COLO668 (cell line): ENCODE results near the gene SEPTIN6.
A peak's percentile ranks its signal among the peaks of the same experiment; 100 is the strongest.
"Not testable (repeated sequence)": the region's sequence is repeated elsewhere in the genome, so short reads cannot be mapped to it uniquely, and the experiment has no call there.

ENCODE experiments used
- DNase-seq: peaks from one replicate; lab custom pipeline; 2025; ENCODE audit not compliant: unreplicated experiment; lab: John Stamatoyannopoulos, UW

The SEPTIN6 gene

DNA sequence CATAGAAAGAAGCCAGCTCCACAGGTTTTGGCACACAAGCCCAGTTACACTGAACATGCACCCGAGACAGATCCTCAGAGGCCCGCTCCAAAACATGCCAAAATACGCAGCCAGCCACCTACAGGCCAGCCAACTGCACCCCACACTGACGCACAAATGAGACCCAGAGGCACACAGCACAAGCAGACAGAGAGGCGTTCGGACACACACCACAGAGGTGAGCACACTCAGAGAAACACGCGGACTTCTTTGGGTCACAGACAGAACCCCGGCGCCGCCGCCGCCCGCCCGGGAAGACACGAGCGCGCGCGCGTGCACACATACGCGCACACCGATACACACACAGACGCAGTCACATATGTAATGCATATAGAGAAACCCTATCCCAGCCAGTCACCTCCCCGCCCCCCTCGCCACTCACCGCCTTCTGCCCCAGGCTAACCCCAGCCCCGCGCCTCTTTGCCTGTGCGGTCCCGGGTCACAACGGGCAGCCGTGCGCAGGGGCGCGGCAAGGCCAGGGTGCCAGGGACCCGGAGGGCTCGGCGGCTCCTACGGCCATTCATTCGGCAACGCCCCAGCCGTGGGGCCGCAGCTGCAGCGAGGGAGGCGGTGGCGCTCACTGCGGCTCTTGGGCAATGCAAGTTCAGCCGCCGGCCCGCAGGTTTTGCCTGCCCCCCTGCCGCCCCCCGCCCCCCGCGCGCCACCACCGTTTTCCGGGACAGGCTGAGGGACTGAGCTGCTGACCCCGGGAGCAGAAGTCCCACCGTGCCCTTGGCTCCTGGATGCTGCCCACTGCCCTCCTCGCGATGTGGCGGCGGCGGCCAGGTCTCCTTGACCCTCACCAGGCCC lies 553 bp downstream of the SEPTIN6 start:
- DNase-seq, result peak; percentile 36

DNA sequence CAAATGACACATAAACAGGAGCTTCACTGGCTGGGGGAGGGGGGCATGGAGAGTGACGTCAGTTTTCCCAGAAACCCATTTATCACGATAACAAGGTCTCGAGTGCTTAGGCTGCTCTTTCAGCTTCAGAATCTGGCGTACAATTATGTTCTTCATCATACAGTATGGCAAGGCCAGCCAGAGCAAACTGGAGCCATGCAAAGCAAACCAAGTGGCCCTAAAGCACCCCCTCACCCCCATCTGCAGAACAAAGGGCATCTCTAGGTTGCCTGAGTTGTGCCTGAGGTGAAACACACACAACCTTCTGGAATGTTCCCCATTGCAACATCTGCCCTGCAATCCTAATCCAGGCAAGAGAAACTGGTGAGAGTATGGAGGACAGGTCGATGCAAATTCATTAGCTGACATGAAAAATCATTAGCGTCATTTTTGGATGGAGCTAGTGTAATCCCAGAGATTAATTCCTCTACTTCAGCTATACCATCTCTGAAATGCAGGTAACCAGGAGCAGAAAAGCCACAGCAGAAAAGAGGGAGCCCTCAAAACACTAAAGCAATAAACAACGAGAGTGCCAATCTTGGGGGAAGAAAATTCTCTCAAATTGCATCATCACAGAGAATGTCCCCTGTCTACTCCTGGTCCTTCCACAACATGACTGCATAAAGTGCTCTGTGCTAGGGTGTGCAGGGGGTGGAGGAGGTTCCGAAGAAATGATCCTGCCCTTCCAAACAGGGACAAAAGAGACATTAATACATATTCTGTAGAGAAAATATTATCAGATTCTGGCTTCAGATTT lies 1.8 kb downstream of the SEPTIN6 start:
- no peak for DNase-seq

DNA sequence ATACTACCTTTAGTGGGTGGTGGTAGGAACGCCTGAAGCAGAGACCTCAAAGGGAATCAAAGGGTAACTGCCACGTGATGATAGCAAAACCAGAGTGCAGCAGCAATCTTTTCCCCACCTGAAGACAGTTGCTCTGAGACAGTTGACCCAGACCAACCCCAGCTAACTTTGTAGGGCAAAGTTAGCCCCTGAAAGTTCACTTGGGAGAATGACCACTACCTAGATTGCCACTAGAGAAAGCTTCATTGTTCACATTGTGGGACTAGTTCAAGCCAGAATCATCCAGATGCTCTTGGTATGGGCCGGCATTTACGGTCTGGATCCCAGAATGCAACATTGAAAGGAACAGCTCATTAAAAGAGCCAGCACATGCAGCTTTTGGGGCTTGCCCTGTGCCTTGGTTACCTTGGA lies 4.1 kb downstream of the SEPTIN6 start:
- DNase-seq, result no peak

DNA sequence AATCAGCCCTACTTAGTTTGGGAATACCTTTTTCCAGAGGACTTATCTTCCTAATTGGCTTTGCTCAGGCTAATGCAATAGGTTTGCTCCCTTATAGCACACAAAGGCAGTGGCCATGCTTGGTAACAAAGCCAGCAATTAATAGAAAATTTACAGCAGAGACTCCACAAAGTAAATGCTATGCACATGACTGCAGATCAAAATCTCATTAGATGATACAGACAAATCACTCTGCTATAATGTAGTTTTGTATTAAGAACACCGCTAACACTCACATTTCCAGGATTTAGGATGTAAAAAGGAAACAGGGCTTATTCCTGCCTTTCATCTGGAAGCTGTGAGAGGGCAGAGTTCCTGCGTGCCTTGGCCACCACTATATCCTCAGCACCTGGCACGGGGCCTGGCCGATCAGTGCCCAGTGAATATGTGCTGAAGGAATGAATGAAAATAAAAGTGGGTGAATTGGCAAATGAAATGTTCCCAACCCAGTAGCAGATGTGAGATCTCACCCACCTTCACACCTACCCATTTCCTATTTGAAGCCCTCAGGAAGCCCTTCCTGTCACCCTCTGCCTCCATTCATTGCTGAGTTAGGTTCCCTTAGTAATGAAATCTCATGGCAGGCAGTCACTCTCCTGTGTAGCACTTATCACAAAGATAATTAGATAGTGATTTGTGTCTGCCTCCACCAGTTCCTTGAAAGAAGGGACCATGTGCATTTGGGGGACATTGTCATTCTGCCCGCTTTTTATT lies 5.1 kb downstream of the SEPTIN6 start:
- DNase-seq, result no peak

DNA sequence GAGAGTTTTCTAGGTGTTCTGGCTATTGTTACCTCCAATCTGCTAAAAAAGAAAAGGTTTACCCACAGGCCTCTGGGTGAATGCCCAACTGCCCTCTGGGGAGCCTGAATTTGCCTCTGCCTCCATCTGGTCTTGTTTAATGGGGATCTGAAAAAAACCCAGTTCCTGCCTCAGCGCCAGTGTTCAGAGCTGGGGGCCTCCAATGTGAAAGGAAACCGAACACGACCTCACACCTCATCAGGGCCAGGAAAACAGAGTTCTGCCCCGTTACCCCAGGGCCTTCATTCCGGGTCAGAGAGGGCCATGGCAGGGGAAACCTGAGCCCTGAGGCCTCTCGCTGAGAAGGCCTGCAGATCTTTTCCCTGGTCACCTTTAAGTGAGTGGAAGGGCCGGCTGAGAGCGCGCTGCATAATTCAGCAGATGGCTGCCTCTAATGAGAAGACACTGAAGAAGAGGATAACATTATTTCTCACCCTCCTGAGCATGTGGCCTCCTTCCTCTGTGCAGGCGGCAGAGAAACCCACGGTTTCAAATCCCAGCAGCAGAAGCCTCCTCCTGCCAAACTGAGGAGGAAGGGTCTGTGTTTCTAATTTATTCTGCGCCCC lies 6.8 kb downstream of the SEPTIN6 start:
- DNase-seq, result no peak

DNA sequence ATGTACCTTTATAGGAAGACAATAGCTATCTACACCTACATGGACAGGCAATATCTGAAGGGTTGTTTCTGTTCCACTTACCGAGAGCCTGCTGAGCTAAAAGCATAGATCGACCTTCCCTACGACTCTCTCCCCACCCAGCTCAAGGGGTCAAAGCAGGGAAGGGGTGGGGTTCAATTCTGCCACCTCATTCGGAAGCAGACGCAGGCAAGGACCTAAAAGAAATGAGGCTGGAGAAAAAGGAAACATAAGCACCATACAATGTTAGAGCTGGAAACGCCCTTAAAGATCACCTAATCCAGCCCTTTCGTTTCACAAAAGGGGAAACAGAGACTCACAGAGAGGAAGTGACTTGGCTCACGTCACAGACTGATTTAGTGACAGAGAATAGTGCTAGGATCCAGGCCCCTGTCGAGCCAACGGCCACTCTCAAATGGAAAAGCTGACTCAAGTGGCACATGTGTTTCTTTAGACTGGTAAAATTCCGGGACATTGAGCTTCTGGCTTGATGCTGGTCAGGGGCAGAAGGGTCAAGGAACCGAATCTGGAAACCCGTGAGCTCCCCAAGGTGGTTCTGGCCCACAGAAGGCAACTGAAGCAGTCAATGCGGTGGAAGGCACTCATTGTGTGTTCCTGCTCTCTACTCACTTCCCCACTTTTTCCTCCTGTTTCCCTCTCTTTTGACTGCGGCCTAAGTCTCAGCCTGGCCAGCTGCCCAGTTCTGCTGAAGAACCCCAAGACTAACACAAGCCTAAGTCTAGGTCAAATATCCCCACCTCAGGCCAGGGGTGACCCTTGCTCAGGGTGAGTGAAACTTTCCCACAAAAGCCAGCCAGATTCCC lies 7.5 kb downstream of the SEPTIN6 start:
- no peak for DNase-seq

DNA sequence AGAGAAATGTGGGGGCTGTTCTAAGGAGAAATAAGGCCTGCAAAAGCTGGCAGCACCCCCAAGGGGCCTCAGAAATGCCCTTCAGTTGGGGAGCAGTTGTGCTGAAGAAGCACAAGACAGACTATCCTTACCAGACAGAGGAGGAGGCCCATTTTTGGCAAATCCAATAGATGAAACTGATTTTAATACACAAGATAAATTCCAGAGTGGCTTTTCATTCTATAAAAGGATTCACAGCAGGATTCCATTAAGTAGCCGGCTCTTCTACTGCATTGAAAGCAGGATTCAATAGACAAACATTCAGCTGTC lies 8.1 kb downstream of the SEPTIN6 start:
- DNase-seq, result no peak

DNA sequence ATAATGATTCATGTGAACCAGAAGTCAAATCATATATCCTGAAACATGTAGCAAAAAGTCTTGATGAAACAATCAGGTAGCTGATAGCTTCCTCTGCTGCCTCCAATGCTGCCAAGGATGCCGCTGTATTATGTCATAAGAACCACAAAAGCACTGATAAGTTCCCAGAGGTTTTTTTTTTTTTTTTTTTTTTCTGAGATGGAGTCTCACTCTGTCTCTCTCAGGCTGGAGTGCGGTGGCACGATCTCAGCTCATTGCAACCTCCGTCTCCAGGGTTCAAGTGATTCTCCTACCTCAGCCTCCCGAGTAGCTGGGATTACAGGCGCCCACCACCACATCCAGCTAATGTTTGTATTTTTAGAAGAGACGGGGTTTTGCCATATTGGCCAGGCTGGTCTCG lies 8.7 kb downstream of the SEPTIN6 start:
- DNase-seq, result not testable (repeated sequence)

DNA sequence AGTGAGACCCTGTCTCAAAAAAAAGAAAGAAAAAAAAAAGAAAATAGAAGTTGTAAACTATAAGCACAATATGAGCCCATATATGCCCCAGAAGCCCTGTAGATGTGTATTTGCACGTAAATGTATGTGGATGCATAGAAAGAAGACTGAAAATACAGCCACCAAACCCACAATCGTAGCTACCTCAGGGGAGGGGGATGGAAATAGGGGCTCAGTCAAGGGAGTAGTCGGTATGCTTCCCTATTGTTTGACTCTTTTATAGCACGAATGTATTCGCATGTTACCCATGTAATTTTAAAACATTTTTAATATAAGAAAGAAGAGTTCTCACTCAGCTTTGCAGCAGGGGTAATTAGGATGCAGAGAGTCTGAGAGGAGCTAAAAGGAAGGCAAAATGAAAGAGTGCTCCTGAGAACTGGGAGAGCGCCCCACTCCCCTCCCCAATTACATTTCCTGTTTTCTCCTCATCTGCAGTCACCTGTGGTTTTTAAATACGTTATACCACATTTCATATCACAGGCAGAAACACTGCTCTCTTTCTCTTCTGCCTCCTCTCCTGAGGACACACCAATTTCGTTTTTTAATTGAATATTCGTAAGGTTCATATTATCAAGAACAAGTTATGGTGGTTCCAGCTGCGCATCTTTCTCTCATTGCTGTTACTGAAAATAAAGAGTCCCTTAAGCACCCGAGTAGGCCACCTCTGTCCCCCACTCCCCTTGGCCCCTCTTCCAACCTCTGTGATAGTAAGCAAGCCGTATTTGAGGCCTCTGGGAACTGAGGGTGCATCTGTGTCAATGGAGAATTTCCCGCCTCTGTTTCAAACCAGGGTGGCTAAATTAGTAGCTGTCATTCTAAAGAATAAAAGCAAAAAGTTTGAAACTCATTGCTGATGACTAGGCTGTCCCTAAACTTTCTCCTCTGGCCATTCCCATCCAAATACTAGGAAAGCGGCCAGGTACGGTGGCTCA lies 10.7 kb downstream of the SEPTIN6 start:
- DNase-seq, result no peak

DNA sequence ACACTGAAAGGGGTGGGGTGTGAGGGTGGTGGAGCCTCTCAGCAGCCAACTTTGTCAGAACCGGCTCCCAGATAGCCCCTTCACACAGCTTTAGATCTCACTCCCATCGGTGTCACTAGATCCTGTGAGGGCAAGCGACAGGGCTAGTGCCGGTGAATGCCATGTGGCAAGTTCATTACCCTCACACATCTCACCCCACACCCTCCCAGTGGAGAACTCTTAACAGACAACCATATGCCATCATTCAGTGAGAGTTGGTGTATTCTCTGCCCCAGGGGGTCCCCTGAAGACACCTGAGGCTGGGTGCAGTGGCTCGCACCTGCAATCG lies 15.3 kb downstream of the SEPTIN6 start:
- DNase-seq, result no peak

DNA sequence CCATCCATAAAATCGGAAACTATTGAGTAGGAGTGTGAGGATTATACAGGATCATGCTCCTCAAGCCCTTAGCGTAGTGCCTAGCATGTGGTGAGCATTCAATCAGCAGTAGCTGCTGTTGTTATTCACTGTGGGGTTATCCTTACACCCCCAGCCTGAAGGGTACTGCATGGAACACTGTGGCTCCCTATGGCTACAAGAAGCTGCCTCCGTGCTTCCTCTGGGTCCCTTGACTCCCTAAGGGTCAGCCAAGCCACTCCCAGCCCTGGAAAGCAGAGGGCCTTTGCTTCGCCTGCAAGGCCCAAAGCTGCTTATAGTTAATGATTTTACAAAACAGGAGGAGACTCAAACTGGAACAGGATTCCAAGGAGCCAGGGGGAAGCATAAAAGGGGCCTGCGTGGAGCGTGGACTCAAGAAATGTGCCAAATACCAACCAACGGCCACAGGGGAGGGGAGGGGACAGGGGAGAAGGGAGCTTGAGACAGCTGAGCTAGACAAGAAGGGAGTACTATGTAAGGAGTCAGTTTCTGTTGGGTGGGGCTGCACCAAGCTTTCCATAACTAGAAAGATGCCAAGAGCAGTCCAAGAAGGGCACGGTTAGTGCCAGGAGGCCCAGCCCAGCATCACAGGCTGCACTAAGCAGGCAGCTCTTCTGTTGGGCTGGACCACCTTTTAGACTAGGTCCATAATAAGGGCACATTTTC lies 15.9 kb downstream of the SEPTIN6 start:
- DNase-seq, result no peak

DNA sequence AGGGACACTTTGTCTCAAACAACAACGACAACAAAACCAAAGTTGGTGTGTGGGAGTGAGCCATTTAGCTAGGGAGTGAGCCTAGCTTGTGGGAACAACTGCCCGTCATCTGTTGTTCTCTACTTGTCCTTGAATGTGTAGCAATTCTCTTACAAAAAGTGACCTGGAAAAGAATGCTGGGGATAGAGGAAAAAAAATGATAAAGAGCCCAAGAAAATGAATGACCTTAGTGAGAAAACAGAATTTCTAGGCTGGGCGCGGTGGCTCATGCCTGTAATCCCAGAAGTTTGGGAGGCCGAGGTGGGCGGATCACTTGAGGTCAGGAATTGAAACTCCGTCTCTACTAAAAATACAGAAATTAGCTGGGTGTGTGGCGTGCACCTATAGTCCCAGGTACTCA lies 19.6 kb downstream of the SEPTIN6 start:
- DNase-seq, result no peak

DNA sequence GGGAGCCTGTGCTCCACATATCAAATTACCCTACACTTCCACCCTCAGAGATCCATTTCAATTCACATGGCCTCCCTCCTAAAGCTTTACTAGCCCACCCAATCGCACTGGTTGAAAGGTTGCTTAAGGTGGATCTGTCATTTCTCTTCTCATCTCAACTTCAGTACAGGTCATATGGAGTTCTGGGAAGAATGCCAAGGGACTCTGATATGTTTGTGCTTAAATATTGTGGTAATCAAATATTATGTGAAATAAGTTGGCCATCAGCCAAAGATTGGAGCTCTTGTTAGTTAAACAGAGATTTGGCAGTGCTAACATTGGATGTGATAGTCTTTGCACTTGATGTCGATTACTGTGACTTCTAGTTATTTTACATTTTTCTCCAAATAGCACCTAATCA lies 20.5 kb downstream of the SEPTIN6 start:
- peak; percentile 27 for DNase-seq

DNA sequence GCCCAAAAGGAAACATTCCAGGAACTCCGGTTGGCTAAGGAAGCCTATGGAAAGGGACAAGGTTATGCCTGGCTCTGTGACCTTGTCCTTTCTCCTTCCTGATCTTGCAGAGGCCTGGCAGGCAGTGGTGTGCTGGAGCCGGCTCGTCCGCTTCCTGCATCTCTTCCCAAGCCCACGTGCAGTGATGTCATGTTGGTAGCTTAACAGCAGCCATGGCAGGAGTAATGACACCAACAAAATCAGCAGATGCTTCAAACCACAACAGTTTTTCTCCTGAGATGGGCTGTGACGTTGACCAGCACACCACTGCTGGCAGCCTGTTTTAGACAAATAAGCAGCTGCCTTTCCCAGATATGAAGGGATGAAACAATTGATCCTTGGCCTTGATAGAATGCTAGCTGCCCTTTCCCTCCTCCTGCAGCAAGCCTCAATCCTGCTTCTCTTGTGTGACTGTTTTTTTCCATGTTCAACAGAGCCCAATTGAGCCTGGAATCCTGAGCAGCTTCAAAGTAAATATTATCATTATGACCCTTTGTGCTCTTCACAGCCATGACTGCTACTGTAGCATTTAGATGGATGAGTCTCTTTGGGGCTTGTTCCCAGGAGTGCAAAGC lies 23.4 kb downstream of the SEPTIN6 start:
- peak; percentile 49 for DNase-seq

DNA sequence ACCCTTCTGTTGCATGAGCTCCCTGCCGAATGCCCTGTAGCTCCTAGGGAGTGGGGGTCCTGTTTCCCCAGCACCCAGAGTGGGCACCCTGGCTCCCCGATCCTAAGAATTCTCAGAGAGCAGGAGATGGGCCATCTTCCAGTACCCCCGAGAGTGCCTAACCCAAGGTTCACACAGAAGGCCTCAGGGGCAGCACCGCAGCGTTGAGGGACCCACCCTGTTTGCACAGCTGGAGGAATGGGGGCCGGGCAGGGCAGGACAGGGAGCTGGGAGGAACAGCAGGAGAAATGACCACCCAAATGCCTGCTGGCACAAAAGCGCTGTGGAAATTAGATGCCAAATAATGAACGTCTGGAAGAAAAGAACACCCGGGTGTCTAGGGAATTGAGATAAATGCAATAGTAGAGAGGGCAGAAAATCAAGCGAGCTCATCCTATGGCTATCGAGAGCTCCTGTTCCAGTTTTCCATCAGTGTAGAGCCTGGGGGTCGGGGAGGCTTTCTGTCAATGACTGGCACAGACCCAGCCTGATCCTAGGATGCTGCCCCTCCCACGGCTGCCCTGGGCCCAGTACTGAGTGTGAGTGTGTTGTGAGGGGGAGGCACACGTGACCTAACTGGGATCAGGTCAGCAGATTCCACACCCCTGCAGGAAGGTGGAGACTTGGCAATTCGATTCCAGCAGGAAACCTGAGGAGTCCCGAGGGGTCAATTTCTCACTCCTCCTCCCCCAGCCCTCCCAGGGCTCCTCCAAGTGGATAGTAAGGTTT lies 25.7 kb downstream of the SEPTIN6 start:
- no peak for DNase-seq

DNA sequence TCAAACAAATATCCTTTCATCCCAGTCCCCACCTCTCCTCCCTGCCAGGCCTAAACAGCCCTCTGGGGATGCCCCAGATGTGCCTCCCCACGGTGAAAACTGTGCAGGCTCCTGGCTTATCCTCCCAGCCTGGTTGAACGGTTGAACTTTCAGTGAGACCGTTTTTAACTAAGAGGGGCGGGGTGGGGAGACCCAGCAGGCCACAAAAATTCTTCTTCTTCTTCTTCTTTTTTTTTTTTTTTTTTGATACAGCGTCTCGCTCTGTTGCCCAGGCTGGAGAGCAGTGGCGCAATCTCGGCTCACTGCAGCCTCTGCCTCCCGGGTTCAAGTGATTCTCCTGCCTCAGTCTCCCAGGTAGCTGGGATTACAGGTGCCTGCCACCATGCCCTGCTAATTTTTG lies 28.1 kb downstream of the SEPTIN6 start:
- not testable (repeated sequence) for DNase-seq

DNA sequence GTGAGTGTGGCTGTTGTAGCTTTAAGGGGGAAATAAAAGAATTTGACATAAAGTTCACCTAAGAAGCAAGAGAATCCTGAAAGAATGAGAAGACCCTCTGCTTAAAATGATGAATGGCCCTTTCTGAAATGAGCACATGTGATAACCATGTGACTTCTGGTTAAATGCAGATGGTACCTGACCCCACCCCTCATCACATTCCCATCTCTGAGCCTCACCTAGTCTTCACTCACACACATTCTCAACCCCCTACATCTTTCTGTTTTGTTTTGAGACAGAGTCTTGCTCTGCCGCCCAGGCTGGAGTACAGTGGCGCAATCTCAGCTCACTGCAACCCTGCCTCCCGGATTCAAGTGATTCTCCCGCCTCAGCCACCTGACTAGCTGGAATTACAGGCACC lies 31.5 kb downstream of the SEPTIN6 start:
- DNase-seq, result no peak

DNA sequence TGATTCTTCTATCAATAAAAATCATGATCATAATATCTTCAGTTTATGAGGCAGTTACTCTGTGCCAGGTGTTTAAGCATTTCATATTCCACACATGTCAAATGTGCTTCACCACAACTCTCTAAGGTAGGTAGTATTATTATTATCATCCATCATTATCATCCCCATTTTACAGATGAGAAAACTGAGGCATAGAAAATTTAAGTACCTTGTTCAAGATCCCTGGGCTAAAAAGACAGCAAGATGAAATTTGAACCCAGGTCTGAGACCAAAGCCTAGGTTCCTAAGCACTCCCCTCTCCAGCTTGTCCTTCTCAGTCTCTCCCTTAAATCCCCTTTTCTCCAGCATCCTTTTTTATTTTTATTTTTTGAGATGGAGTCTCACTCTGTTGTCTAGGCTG lies 33.4 kb downstream of the SEPTIN6 start:
- no peak for DNase-seq
